Renal pelvis (tissue), 4 donors: ENCODE results near the gene RPS21. TPM values are rescaled to one million over a fixed set of nuclear protein-coding genes. Genes with fewer than 3 reads are reported as not detected.

Experiments
- DNase-seq: peaks from one replicate; pipeline ENCODE4 v3.0.0-alpha.2; 2013
- polyA plus RNA-seq, 3 donors: library from polyadenylated mRNA; unstranded; fragments of 120-200 nt; gene quantifications; one replicate each; pipeline ENCODE4 v1.2.1, GENCODE V29; 2013; ENCODE audit not compliant: insufficient read length in 3 of 3

Gene RPS21
- polyA plus RNA-seq, 3 donors = 739 to 1,106 (median 923) TPM

GRCh38 chr20:62350098-62350628 lies 36.7 kb upstream of the RPS21 start:
- no peak for DNase-seq

- no peak for DNase-seq
Measured at GRCh38 chr20:62350629-62351422, 36.1 kb upstream of the RPS21 start.

GRCh38 chr20:62351469-62352401 lies 35.2 kb upstream of the RPS21 start:
- DNase-seq = no peak

GRCh38 chr20:62352402-62353288 lies 34.3 kb upstream of the RPS21 start:
- no peak for DNase-seq

GRCh38 chr20:62353289-62354030 lies 33.4 kb upstream of the RPS21 start:
- no peak for DNase-seq

GRCh38 chr20:62354031-62354808 lies 32.7 kb upstream of the RPS21 start:
- DNase-seq = no peak

- no peak for DNase-seq
Measured at GRCh38 chr20:62354811-62355341, 32.0 kb upstream of the RPS21 start.

- DNase-seq = no peak
Measured at GRCh38 chr20:62355516-62355877, 31.4 kb upstream of the RPS21 start.

- DNase-seq = no peak
Measured at GRCh38 chr20:62355878-62356588, 30.9 kb upstream of the RPS21 start.

GRCh38 chr20:62356589-62357186 lies 30.2 kb upstream of the RPS21 start:
- DNase-seq = no peak

- DNase-seq = no peak
Measured at GRCh38 chr20:62357187-62357667, 29.7 kb upstream of the RPS21 start.

GRCh38 chr20:62357681-62358080 lies 29.2 kb upstream of the RPS21 start:
- no peak for DNase-seq

- DNase-seq = no peak
Measured at GRCh38 chr20:62358171-62359042, 28.5 kb upstream of the RPS21 start.

GRCh38 chr20:62359043-62359490 lies 27.8 kb upstream of the RPS21 start:
- DNase-seq = no peak

- no peak for DNase-seq
Measured at GRCh38 chr20:62359491-62360121, 27.3 kb upstream of the RPS21 start.

- DNase-seq = no peak
Measured at GRCh38 chr20:62360854-62361798, 25.8 kb upstream of the RPS21 start.
